Pancreas (tissue), 10 donors: ENCODE results near the gene MYH10. TPM values are rescaled to one million over a fixed set of nuclear protein-coding genes. Genes with fewer than 3 reads are reported as not detected.
A peak's percentile ranks its signal among the peaks of the same experiment; 100 is the strongest.

Experiments
- ATAC-seq, 4 donors: fragments of 200-7000 bp; cut with Tn5 transposase; one replicate each; pipeline versions ENCODE4 v1.8.0 to v1.9.1; 2020; ENCODE audit warnings: mild to moderate bottlenecking in 4 of 4, moderate library complexity in 4 of 4
- DNase-seq, 6 donors: peaks; one replicate each; pipeline ENCODE4 v3.0.0-alpha.2; 2020
- FAIRE-seq: peaks from 2 replicates; lab custom pipeline; 2012; peaks lifted over from hg19 to GRCh38; lab: Jason Lieb, UNC
- H3K27ac ChIP-seq, 4 donors: fragments of 200-600 bp; sonication (generic); 1 replicate in 3 of 4; 2 replicates in 1 of 4; pipeline versions ENCODE4 v1.5.0 to v1.8.0; 2020
- H3K27me3 ChIP-seq, 4 donors: fragments of 200-600 bp; one replicate each; pipeline ENCODE4 v1.8.0; 2021
- H3K36me3 ChIP-seq, 3 donors: fragments of 200-600 bp; sonication (generic) in 1 of 3; one replicate each; pipeline versions ENCODE4 v1.5.0 to v1.8.0; 2020 to 2021
- H3K4me1 ChIP-seq, 3 donors: fragments of 200-600 bp; one replicate each; pipeline ENCODE4 v1.8.0; 2021
- H3K4me3 ChIP-seq, 4 donors: fragments of 200-600 bp; sonication (generic) in 2 of 4; one replicate each; pipeline versions ENCODE4 v1.5.0 to v1.8.0; 2020 to 2021
- H3K9me3 ChIP-seq, 4 donors: fragments of 200-600 bp; one replicate each; pipeline ENCODE4 v1.8.0; 2021
- WGBS, 2 donors: extraction: QIAGEN DNeasy Blood & Tissue Kit; methylation state at CpG; one replicate each; pipeline ENCODE4 v1.1.7; 2013; 5-methylcytosine and 5-hydroxymethylcytosine counted together
- intact Hi-C, 3 donors: fragments of 100-400 bp; cut with DNase I; formaldehyde crosslinking; loops; one replicate each; pipeline versions ENCODE4 v1.11.1 to v1.14.2; 2022
- polyA plus RNA-seq, 2 donors: library from polyadenylated mRNA; stranded (reverse); fragments of 200-250 nt; gene quantifications; one replicate each; pipeline ENCODE4 v1.2.3, GENCODE V29; 2013
- total RNA-seq, 6 donors: library from RNA; stranded (reverse); fragmentation: NEBNext Ultra II Directional in 4 of 6; extraction: Animal tissue kit (Norgen Biotek cat#: 25700) in 4 of 6; gene quantifications; one replicate each; pipeline versions ENCODE4 v1.2.1 to v1.2.4, GENCODE V29; 2021 to 2023
- TF ChIP-seq, protein P1 (sequence below), 4 donors: fragments of 200-600 bp; sonication (generic) in 3 of 4; IDR thresholded peaks; one replicate each; pipeline versions ENCODE4 v1.5.0 to v1.8.0; 2021; ENCODE audit warnings: antibody characterized with exemption in 4 of 4
- donor health status: healthy with polysubstance abuse.
- donor health status: DM: no; HTN: no; CAD: no; lungs with moderate emphysema.
- donor health status: DM: no; HTN: no; CAD: no.
- donor health status: control.
- donor health status: control.
- donor health status: Bipolar disorder and iron deficiency.
- donor health status: DM: yes; HTN: yes; CAD: no.
- donor health status: DM: no; HTN: no; CAD: no.
- donor health status: DM: no; HTN: no; CAD: no.
- donor health status: DM: yes; HTN: yes; CAD: no.

Gene MYH10
- total and polyA plus RNA-seq, 8 donors, result 4.6 to 28.0 (median 11.3) TPM

DNA sequence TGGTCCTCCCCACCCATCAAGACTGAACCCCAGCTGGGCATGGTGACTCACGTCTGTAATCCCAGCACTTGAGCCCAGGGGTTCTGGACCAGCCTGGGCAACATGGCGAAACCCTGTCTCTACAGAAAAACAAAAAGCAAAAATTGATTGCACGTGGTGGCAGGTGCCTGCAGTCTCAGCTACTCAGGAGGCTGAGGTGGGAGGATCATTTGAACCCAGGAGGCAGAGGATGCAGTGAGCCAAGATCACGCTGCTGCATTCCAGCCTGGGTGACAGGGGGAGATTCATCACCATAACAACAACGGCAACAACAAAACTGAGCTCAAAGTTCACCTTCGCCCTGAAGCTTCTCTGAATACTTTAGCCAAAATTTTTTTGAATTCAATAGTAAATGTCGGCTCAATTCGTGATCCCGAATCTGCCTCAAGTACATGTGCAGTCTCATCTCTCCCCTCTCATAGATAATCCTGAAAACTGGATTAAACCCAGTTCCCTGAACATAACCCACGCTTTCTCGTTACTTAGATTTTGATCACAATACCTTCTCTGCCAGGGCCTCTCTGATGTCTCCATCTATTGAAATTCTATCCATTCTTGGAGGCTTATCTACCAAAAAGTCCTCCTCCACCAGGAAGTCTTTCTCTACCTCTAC is 13.5 kb upstream of the MYH10 start:
- no peak overlapping the region for H3K4me3 ChIP-seq
- ATAC-seq, result no peak
- TF ChIP-seq, protein P1, sequence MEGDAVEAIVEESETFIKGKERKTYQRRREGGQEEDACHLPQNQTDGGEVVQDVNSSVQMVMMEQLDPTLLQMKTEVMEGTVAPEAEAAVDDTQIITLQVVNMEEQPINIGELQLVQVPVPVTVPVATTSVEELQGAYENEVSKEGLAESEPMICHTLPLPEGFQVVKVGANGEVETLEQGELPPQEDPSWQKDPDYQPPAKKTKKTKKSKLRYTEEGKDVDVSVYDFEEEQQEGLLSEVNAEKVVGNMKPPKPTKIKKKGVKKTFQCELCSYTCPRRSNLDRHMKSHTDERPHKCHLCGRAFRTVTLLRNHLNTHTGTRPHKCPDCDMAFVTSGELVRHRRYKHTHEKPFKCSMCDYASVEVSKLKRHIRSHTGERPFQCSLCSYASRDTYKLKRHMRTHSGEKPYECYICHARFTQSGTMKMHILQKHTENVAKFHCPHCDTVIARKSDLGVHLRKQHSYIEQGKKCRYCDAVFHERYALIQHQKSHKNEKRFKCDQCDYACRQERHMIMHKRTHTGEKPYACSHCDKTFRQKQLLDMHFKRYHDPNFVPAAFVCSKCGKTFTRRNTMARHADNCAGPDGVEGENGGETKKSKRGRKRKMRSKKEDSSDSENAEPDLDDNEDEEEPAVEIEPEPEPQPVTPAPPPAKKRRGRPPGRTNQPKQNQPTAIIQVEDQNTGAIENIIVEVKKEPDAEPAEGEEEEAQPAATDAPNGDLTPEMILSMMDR (IDR thresholded peaks at IDR 0.05), result no peak
- H3K27ac ChIP-seq, result no peak overlapping the region
- no peak for DNase-seq
- H3K27me3 ChIP-seq, result no peaks in the 10 kb centered on the region
- H3K36me3 ChIP-seq, result no peaks in the 10 kb centered on the region
- no peaks in the 10 kb centered on the region for H3K9me3 ChIP-seq
- WGBS, 2 donors, result 54 to 60% methylated on average over 11 of the region's 11 CpGs
- intact Hi-C loops, result no loop called here
- no peaks in the 10 kb centered on the region for H3K4me1 ChIP-seq
- no peak for FAIRE-seq

DNA sequence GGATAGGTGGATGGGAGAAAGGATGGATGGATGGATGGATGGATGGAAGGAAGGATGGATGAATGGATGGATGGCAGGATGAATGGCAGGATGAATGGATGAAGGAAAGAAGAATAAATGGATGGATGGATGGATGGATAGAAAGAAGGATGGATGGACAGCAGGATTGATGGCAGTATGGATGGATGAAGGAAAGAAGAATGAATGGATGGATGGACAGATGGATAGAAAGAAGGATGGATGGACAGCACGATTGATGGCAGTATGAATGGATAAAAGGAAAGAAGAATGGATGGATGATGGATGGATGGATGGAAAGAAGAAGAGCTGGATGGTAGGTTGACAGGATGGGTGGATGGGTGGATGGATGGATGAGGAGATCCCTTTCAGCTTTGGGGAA is 9.2 kb upstream of the MYH10 start:
- WGBS, 2 donors, result 62 to 74% methylated on average over 1 of the region's 1 CpG

GRCh38 chr17:8632061-8632460 is 1.5 kb upstream of the MYH10 start:
- ATAC-seq (no peak), FAIRE-seq (no peak)

More for the DNA sequence above, 9.2 kb upstream of the MYH10 start:
- Histone ChIP-seq H3K9me3 (no peaks in the 10 kb centered on the region), H3K4me1 (no peaks in the 10 kb centered on the region), H3K27ac (no peak overlapping the region), H3K4me3 (no peak overlapping the region), H3K36me3 (no peaks in the 10 kb centered on the region), H3K27me3 (no peaks in the 10 kb centered on the region)
- no peak for DNase-seq
- intact Hi-C loops, result no loop called here
- no peak for ATAC-seq
- FAIRE-seq, result no peak
- TF ChIP-seq, protein P1 (IDR thresholded peaks at IDR 0.05), result no peak

GRCh38 chr17:8631554-8631877 is 991 bp upstream of the MYH10 start:
- Histone ChIP-seq H3K27me3 (no peaks in the 10 kb centered on the region), H3K36me3 (no peaks in the 10 kb centered on the region), H3K27ac (peak overlapping the region; percentile 82 to 91 (median 86)), H3K4me3 (peak overlapping the region; percentile 62 to 89 (median 79)), H3K4me1 (peaks cover 0 to 4% (median 0%) of the 10 kb centered on the region in 3 donors), H3K9me3 (no peaks in the 10 kb centered on the region)
- DNase-seq, result no peak
- TF ChIP-seq, protein P1 (IDR thresholded peaks at IDR 0.05), result no peak
- no peak for ATAC-seq
- FAIRE-seq, result no peak
- intact Hi-C loops, result no loop called here
- WGBS, 2 donors, result 1 to 2% methylated on average over 13 of the region's 13 CpGs

More at GRCh38 chr17:8632061-8632460, 1.5 kb upstream of the MYH10 start:
- TF ChIP-seq, protein P1 (IDR thresholded peaks at IDR 0.05), result no peak
- WGBS, 2 donors, result 14 to 23% methylated on average over 3 of the region's 3 CpGs
- Histone ChIP-seq H3K27me3 (no peaks in the 10 kb centered on the region), H3K4me1 (peaks cover 0 to 4% (median 0%) of the 10 kb centered on the region in 3 donors), H3K9me3 (no peaks in the 10 kb centered on the region), H3K27ac (no peak overlapping the region), H3K4me3 (no peak overlapping the region), H3K36me3 (no peaks in the 10 kb centered on the region)
- intact Hi-C loops, result no loop called here
- DNase-seq, result no peak
